ENCODE results near the gene MTUS2.

Gene MTUS2

DNA sequence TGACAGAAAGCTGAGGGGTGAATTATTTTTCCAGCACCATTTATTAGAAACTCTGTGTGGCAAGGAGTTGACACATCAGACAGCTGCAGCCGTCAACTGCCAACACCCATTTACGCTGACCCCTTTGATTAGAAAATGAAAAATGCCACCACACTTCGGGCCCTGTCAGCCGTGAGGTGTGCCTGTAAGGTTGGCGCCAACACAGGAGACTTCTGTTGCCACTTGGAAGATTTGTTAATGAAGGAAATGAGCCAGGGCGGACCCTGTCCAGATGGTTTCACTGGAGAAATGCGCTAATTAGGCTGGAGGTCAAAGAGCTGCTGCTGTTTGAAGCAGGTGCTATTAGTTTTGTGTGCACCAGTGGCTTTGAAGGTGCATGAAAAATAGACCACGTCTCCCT lies 297.5 kb downstream of the MTUS2 start:
- no peak for DNase-seq

DNA sequence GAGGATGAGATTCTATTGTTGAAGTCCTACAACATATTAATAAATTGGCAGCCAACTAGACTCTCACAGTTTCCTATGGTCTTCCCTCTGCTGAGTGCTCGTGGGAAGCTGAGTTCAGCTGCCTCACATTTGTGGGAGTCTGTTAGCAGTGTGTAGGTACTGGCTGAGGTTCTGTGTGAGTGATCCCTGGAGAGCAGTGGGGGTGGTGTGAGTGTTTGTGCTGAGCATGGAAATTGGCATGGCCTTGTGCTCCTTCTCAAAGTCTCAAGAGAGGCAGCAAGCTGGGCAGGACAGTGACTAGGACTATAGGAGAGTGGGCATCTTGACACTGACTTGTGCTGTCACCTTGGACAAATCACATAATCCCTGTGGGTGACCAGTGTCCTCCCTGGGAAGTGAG lies 298.3 kb downstream of the MTUS2 start:
- DNase-seq, result no peak

DNA sequence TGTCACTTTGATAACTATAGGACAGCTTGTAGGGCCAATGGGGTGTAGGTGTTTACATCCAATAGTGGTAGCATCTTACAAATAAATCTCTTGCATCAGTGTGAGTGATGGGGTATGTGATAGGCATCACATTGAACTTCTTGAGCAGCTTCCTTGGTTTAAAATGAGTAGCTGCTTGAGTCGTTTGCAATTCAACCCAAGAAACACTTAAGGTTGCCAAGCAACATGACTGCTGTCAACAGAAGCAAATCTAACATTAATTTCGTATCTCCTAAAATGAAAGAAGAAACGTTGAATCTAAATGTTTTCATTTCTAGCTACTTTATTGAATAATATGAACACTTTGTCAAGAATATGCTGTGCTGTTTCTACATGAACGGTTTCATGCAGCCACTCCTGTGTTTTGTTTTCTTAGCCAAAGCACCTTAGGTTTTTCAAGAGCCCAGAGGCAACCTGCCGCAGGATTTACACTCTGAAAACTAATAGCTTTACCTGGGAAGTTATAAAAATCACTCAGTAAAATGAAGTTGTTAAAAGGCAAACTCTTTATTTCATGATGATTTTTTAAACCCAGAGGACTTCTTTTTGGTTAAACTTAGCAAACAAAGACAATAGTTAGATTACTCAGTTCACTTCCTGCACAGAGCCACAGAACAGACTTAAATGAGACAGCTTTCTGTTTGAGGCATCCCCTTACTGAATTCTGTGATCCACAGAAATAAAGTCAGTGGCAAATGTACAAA lies 305.2 kb downstream of the MTUS2 start:
- DNase-seq, result peak; percentile 70

DNA sequence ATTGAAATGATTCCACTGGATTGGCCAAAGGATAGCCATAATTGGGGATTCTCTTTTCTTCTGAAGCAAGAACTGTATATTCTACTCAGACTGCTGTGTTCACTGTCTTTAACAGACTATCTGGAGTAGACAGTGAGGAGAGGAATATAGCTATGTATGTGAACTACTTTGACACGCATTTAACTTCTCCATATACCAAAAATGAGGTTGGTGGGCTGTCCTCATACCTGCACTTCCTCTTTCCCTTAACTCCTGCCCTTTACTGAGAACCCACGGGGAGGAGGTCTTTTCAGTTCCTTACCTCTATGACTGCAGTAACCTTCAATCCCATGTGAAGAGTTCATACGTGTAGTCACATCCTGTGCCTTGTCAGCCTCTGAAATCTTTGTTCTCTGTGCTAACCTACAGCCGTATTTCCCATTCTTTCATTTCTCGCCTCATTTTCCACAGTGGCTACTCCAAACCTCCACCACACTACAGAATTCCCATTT lies 305.8 kb downstream of the MTUS2 start:
- peak; percentile 37 for DNase-seq

DNA sequence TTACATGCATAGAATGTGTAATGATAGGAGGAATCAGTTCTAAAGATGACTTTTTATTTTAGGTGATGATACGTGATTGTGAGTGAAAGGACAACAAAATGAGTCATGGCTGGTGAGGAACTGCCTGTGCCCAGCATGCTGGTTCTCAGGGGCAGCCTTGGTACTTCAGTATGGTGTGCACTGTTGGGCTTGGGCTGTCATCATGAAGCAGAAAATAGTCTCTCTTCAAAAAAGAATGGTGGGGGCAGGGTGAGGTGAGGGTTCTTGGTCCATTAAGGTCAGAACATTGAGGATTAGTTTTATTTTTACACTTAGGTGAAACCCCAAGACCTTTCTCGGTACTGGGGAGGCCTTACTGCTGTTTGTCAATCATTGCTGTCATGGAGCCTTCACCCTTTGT lies 309.5 kb downstream of the MTUS2 start:
- DNase-seq, result peak; percentile 15

DNA sequence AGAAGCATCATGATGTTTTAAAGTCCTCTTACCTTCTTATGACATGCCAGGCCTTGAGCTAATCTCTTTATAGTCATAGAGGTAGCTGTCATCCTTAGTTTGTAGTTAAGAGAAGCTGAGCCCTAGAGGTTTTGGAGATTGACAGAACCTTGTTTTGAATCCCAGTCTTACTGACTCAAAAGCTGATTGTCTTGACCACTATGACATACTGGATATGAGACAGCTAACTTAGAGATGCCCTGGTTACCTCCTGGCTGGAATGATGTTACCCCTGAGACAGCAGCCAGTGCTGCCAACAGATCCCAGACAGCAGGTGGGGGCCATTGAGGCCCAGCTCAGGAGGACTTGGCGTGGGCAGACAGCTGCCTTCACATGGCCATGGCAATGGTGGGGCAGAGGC lies 311.0 kb downstream of the MTUS2 start:
- DNase-seq, result no peak

DNA sequence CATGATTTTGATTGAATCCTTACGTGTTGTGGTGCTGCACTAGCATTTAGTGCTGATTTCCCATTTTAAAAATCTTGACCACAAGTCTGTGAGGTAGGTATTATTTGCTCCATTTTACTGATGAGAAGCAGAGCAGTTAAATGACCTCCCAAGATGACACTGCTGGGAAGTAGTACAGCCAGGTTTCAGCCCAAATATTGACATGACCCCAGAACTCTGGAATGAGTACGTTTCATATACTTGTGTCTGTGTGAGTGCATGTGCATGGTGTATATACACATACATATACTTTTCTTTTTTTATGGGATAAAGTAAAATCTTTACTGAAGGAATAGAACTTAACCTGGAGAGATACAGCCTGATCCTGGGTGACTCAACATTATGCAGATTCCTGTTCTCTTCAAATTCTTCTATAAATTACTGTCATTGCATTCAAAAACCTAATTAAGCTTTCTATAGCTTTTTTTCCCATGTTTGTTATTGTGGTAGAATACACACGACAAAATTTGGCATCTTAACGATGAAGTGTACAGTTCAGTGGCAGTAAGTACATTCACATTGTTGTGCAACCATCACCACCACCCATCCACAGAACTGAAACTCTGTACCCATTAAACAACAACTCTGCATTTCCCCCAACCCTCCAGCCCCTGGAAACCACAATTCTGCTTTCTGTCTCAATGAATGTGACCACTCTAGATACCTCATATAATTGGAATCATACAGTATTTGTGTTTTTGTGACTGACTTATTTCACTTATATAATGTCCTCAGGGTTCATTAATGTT lies 311.9 kb downstream of the MTUS2 start:
- no peak for DNase-seq

DNA sequence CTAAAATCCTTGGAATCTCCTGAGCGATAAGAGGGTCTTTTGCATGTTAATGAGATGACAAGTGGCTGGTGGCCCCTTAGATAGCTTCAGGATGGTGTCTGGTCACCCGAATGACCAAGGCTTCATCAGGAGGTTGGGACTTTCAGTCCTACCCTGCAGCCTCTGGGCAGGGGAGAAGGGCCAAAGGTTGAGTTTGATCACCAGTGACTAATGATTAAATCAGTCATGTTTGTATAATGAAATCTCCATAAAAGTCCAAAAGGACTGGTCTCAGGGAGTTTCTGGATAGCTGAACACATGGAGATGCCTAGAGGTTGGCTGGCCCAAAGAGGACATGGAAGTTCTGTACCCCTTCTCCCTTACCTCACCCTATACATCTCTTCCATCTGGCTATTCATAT lies 316.2 kb downstream of the MTUS2 start:
- DNase-seq, result no peak

DNA sequence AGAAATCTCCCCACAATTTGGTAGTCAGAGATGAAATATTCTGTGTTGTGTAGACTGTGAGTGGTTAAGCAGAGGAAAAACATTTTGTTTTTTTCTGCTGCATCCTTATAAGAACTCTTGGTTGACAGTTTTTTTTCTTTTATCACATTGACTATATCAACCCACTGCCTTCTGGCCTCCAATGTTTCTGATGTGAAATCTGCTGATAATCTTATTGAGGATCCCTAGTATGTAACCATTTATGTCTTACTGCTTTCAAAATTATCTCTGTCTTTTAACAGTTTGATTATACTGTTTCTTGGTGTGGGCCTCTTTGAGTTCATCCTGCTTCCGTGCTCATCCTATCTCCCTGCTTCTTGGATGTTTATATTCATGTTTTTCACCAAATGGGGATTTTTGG lies 316.9 kb downstream of the MTUS2 start:
- DNase-seq, result no peak

DNA sequence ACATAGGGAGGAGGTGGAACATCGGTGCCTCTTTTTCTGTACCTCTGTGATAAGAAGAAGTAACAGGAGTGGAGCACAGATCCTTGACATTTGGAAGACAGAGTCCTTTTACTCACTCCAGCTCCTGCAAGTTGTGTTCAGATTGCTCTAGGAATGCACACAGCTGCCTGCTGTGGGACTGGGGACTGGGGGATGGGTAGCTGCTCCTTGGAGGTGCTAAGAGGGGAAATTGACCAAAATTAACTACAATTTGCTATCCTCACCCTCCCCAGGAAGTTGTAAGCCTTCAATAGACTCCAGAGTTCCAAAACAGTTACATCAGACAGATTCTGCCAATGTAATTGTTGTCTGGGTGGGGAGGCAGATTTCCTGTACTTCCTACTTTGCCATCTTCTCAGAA lies 317.9 kb downstream of the MTUS2 start:
- DNase-seq, result no peak

DNA sequence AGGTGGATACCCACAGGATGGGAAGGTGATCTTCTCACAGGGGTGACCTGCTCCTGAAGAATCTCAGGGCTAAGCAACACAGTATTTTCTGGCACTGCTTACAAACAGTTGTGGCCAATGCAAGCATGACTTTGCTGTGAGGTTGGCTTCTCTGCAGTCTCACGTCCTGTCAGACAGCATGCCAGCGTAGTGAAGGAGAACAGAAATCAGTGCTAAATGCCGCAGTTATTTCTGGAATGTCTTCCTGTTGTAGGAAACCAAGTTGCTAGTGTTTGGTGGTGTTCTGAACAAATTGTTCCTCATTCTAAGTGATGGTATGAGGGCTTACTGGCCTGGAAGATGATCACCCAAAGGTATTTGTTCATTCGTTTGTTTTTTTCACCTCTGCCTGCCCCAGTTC lies 320.1 kb downstream of the MTUS2 start:
- no peak for DNase-seq

DNA sequence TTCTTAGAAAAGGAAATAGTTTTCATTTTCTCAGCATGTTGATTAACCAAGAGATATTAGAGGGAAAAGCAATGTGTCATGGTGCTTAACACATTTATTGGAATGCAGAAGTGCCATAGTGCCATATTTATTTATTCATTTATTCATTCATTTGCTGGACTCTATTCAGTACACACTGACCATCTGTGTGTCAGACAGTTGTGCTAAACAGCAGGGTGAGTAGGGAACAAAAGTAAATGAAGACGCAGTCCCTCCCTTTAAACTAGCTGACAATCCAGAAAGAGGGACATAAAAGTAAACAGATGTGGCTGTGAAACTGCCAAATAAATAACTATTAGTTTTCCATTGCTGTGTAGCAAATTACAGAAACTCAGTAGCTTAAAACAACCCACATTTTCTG lies 323.7 kb downstream of the MTUS2 start:
- DNase-seq, result no peak

DNA sequence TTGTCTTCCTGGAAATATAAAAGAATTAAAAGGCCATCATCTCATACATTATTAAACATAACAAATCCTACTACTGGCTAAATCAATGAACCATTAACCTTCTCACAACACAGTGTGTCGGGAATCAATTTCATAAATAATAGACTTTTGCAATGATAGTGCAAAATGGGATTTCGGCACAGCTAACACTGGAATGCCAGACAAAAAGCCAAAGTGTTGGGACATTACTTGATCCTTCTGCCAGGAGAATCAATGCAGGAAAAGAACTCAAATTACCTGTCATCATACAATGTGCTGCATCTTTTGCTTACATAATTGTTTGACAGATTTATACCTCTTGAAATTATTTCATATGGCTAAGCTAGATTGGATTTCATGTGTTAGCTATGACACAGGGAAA lies 334.3 kb downstream of the MTUS2 start:
- DNase-seq, result no peak

DNA sequence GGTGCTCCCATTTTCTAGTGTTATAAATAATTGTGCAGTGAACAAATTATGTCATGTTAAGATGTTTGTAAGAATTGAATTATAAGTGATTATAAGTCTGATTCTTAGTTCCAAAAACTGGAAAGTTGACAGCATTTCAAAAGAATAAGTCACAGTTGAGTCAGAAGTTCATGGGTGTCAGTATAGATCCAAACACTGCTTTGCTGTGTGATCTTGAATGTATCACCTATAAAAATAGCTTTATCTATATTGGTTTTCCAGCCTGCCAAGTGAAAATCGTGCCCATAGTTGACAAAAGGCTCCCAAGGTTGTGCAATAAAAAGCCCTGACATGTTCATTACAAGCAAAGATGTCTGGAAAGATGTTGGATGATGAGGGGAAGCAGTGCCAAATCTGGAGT lies 336.0 kb downstream of the MTUS2 start:
- DNase-seq, result no peak

DNA sequence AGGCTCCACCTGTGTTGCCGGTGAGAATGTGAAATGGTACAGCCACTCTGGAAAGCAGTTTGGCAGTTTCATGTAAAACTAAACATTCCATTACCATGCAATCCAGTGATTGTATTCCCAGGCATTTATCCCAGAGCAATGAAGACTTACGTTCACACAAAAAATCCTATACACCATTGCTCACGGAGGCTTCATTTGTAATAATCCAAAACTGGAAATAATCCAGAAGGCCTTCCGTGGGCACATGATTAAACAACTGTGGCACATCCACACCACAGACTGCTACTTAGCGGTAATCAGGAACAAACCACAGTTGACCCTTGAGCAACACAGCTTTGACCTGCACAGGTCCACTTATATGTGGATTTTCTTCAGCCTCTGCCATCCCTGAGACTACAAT lies 339.7 kb downstream of the MTUS2 start:
- DNase-seq, result no peak

DNA sequence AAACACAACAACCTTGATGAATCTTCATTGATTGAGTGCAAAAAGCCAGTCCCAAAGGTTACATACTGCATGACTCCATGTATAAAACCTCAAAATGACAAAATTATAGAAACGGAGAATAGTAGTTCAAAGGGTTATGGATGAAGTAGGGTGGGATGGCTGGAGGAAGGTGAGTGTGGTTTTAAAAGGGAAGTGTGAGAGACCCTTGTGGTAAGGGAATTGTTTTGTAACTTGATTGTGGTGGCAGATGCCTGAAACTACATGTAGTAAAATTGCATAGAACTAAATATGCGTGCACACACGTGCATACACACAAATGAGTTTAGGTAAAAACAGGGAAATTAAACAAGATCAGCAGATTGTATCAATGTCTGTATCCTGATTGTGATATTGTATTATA lies 340.7 kb downstream of the MTUS2 start:
- no peak for DNase-seq

DNA sequence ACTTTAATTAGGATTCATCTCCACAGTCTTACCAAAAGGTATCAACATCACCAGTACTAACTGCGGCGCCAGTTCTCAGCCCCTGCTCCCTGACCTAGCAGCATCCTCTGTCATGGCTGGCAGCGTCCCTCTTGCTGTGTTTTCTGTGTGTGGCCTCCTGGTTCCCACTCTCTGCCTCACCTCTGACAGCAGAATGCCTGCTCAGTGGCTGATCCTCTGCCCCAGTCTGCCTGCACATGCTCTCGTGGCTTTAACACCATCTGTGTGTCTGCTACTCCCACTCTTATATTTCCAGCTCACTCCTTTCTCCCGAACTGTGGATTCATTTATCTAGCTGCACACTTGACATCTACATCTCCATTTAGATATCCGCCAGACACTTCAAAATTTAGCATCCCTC lies 341.5 kb downstream of the MTUS2 start:
- no peak for DNase-seq

DNA sequence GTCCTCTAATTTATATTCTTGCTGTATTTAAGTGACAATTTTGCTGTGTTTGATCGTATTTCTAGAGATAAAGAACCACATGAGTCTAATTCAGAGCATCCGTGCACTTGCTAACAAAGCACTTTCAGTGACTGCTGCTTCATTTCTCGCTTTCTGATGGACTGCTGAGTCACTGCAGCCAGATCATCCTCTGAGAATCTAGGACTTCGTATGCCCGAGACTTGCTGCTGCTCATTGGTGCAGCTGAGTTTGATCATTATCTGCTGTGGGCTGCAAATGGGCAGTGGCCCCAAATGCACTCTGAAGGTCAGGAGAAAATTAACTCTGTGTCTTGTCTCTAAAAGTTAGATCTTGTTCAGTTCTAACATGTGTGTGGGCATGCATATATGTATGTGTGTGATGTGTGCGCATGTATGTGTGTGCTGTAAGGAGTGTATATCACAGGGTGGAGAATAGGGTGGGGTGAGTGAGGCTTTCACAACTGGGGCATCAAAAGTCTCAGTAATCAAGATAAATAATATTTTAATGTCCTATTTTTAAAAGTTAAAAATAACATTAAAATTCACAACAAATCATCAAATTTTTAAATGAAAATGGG lies 342.6 kb downstream of the MTUS2 start:
- peak; percentile 13 for DNase-seq

DNA sequence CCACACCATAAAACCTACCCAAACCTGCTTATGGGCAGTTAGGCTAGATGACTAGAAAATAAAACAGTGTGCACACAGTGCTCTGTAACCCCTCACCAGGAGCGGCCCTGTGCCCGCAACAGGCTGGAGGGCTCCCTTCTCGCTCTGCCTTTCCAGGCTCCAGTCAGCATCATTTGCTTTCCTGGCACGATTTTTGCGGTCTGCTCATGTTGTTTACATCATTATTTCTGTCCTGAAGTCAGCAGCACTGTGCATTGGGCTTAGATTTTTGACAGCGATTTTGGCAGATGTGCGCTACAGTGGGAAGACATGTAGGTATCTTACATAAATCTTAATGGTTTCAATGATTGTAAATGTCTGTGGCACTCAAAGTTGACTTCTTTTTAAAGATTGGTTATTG lies 344.0 kb downstream of the MTUS2 start:
- no peak for DNase-seq

DNA sequence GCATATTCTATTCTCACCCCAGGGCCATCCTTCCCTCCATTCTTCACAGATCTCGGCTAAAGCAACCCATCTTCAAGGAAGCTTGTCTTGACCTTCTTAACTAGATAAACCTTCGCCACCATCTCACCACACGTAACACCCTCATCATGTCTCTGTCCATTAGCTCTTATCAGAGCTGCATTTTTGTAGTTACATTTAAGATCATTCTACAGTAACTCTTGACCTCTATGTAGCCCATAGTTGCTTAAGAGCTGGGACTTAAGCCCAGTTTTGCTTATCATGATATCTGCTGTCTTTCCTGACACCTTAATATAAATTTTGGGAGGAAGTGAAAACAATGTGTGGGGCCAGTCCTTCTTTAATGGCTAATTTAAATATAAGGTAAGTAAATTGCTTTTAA lies 345.1 kb downstream of the MTUS2 start:
- no peak for DNase-seq

DNA sequence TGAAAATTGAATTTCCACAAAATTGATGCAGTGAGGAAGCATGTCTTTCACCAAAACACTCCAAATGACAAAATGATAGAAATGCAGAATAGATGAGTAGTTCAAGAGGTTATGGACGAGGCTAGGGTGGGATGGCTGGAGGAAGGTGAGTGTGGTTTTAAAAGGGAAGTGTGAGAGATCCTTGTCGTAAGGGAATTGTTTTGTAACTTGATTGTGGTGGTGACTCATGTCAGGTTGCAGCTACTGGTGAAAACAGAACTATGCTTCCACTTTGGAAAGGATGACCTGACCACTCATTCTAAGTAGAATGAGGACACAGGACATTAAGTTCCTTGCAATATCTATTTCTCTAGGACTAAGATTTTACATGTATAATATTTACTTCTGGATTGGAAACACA lies 345.7 kb downstream of the MTUS2 start:
- peak; percentile 2 for DNase-seq

DNA sequence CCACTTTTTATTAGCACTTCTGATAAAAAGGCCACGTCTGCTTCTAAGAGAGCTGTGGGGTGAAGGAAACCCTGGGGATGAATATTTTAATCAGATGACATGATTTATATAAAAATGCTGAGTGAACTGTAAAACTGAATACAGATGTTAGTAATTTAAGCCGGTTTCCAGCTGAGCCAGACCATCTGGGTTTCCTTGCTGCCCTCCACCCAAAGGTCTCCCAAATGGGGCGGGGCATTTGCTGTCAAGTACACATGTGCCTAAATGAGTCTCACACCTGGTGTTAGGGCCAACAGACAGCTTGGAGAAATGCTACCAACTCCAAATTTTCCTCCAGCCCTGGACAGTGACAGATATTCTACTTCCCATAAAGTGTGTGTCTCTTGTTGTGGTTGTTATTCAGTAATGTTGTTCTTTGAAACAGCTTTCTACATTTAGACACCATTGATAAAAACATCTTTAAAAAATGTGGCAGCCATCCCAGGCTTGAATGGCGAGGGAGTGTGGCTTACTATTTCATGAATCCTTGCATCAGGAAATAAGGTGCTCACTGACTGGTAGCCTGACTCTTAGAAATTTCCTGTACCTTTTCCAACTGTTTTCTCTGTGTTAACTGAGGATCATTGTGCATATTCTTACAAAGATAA lies 350.4 kb downstream of the MTUS2 start:
- no peak for DNase-seq

DNA sequence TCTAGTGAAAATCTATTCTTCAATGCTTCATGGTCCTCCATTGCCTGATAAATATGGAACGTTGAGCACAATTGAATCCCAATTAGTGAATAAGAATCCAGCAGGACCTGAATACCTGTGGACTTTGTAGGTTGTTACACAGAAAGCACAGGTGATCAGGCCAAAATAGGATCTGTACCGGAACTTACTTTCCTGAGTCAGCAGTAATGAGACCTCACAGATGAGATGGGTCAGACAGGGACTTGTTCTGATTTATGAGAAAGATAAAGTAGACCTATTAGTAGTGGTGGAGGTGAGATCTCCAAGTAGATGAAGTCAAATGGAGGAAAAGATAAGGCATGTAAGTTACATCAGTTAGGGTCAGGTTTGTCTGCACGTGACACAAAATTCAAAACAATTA lies 351.1 kb downstream of the MTUS2 start:
- DNase-seq, result no peak

DNA sequence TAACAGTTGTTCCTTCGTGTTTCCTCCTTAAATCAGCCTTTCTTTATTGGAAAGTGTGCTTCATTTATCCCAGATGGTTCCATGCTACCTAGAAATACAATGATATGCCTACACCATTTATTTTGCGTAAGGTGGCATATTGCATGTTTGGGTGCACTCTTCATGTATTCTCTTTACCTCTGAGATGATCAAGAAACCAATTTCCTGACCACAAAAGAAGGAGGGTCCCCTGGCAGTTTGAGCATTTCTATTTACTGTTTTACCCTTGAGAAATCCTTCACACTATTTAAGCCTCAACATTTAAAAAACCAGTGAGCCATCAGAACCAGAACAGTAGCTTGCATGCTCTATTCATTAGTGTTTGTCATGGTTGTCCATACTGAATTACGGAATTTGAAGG lies 354.0 kb downstream of the MTUS2 start:
- DNase-seq, result no peak
